ENCODE measurements around the gene NAPA.

GRCh38 chr19:47507924-47508553 lies 6.8 kb downstream of the NAPA start:
- TF ChIP-seq CTCF (IDR thresholded peaks at IDR 0.05) (no peak), EP300 (IDR thresholded peaks at IDR 0.05) (no peak)

Data from stomach (tissue), 4 donors.